Measurements from ENCODE around the gene NUDT22.

DNA sequence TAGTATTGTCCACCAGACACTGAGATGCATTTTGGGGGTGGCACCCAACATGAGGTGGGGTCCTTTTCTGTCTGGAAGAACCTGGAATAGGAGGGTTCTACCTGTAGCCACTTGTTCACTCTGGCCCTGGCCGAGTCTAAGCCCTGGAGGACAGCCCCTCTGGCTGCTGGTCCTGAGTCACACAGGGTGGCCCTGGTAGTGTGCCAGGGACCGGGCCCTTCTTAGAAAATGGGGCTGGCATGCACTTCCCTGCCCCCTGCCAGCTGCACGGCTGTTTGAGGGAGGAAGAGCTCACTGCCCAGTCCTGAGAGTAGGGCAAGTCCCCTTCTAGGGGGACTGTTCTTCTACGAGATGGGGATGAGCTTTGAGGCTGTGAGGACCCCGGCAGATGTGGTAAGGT, 27.4 kb downstream of the NUDT22 start:
- TF ChIP-seq EZH2phosphoT487 (IDR thresholded peaks at IDR 0.05; ENCODE audit: unreplicated experiment): no peak
- TF ChIP-seq POLR2AphosphoS5 (IDR thresholded peaks at IDR 0.05; ENCODE audit: low read depth): no peak
- TF ChIP-seq, protein P1, sequence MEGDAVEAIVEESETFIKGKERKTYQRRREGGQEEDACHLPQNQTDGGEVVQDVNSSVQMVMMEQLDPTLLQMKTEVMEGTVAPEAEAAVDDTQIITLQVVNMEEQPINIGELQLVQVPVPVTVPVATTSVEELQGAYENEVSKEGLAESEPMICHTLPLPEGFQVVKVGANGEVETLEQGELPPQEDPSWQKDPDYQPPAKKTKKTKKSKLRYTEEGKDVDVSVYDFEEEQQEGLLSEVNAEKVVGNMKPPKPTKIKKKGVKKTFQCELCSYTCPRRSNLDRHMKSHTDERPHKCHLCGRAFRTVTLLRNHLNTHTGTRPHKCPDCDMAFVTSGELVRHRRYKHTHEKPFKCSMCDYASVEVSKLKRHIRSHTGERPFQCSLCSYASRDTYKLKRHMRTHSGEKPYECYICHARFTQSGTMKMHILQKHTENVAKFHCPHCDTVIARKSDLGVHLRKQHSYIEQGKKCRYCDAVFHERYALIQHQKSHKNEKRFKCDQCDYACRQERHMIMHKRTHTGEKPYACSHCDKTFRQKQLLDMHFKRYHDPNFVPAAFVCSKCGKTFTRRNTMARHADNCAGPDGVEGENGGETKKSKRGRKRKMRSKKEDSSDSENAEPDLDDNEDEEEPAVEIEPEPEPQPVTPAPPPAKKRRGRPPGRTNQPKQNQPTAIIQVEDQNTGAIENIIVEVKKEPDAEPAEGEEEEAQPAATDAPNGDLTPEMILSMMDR (conservative IDR thresholded peaks at IDR 0.05; ENCODE audit: low read depth in 2 of 2): no peak
- no peak for TF ChIP-seq REST (IDR thresholded peaks at IDR 0.05; ENCODE audit: unreplicated experiment)
- TF ChIP-seq ZNF114 (CRISPR knock-in tag; IDR thresholded peaks at IDR 0.05): no peak
- TF ChIP-seq EZH2 (IDR thresholded peaks at IDR 0.05; ENCODE audit: low read depth, unreplicated experiment): no peak
- TF ChIP-seq CREB1 (CRISPR knock-in tag; IDR thresholded peaks at IDR 0.05; ENCODE audit: low read depth): no peak
- TF ChIP-seq, protein P2, sequence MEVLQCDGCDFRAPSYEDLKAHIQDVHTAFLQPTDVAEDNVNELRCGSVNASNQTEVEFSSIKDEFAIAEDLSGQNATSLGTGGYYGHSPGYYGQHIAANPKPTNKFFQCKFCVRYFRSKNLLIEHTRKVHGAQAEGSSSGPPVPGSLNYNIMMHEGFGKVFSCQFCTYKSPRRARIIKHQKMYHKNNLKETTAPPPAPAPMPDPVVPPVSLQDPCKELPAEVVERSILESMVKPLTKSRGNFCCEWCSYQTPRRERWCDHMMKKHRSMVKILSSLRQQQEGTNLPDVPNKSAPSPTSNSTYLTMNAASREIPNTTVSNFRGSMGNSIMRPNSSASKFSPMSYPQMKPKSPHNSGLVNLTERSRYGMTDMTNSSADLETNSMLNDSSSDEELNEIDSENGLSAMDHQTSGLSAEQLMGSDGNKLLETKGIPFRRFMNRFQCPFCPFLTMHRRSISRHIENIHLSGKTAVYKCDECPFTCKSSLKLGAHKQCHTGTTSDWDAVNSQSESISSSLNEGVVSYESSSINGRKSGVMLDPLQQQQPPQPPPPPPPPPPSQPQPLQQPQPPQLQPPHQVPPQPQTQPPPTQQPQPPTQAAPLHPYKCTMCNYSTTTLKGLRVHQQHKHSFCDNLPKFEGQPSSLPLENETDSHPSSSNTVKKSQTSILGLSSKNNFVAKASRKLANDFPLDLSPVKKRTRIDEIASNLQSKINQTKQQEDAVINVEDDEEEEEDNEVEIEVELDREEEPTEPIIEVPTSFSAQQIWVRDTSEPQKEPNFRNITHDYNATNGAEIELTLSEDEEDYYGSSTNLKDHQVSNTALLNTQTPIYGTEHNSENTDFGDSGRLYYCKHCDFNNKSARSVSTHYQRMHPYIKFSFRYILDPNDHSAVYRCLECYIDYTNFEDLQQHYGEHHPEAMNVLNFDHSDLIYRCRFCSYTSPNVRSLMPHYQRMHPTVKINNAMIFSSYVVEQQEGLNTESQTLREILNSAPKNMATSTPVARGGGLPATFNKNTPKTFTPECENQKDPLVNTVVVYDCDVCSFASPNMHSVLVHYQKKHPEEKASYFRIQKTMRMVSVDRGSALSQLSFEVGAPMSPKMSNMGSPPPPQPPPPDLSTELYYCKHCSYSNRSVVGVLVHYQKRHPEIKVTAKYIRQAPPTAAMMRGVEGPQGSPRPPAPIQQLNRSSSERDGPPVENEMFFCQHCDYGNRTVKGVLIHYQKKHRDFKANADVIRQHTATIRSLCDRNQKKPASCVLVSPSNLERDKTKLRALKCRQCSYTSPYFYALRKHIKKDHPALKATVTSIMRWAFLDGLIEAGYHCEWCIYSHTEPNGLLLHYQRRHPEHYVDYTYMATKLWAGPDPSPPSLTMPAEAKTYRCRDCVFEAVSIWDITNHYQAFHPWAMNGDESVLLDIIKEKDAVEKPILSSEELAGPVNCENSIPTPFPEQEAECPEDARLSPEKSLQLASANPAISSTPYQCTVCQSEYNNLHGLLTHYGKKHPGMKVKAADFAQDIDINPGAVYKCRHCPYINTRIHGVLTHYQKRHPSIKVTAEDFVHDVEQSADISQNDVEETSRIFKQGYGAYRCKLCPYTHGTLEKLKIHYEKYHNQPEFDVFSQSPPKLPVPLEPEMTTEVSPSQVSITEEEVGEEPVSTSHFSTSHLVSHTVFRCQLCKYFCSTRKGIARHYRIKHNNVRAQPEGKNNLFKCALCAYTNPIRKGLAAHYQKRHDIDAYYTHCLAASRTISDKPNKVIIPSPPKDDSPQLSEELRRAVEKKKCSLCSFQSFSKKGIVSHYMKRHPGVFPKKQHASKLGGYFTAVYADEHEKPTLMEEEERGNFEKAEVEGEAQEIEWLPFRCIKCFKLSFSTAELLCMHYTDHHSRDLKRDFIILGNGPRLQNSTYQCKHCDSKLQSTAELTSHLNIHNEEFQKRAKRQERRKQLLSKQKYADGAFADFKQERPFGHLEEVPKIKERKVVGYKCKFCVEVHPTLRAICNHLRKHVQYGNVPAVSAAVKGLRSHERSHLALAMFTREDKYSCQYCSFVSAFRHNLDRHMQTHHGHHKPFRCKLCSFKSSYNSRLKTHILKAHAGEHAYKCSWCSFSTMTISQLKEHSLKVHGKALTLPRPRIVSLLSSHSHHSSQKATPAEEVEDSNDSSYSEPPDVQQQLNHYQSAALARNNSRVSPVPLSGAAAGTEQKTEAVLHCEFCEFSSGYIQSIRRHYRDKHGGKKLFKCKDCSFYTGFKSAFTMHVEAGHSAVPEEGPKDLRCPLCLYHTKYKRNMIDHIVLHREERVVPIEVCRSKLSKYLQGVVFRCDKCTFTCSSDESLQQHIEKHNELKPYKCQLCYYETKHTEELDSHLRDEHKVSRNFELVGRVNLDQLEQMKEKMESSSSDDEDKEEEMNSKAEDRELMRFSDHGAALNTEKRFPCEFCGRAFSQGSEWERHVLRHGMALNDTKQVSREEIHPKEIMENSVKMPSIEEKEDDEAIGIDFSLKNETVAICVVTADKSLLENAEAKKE (CRISPR knock-in tag; IDR thresholded peaks at IDR 0.05): no peak
- TF ChIP-seq JUNB (IDR thresholded peaks at IDR 0.05; ENCODE audit: unreplicated experiment): no peak

Measured in GM23338 (cell line).